Heart right ventricle (tissue), 16 donors: Measurements from ENCODE around the gene AFF2. TPM values are rescaled to one million over a fixed set of nuclear protein-coding genes. Genes with fewer than 3 reads are reported as not detected.

Experiments used
- ATAC-seq, 8 donors: fragments of 200-7000 bp; cut with Tn5 transposase; one replicate each; pipeline ENCODE4 v1.9.1; 2020; ENCODE audit warnings: mild to moderate bottlenecking in 8 of 8, moderate library complexity in 8 of 8, moderate number of reproducible peaks in 1 of 8
- DNase-seq, 2 donors: peaks; one replicate each; pipeline ENCODE4 v3.0.0-alpha.2; 2020
- H3K27ac ChIP-seq, 10 donors: fragments of 200-600 bp; sonication (generic) in 2 of 10; one replicate each; pipeline versions ENCODE4 v1.5.0 to v1.8.0; 2020 to 2022; ENCODE audit warnings: mild to moderate bottlenecking in 3 of 10
- H3K27me3 ChIP-seq, 7 donors: fragments of 200-600 bp; one replicate each; pipeline ENCODE4 v1.8.0; 2021 to 2022; ENCODE audit warnings: mild to moderate bottlenecking in 2 of 7
- H3K36me3 ChIP-seq, 9 donors: fragments of 200-600 bp; sonication (generic) in 1 of 9; one replicate each; pipeline versions ENCODE4 v1.5.0 to v1.8.0; 2020 to 2022; ENCODE audit warnings: mild to moderate bottlenecking in 2 of 9
- H3K4me1 ChIP-seq, 9 donors: fragments of 200-600 bp; sonication (generic) in 1 of 9; one replicate each; pipeline versions ENCODE4 v1.5.0 to v1.8.0; 2020 to 2022; ENCODE audit warnings: mild to moderate bottlenecking in 4 of 9
- H3K4me3 ChIP-seq, 10 donors: fragments of 200-600 bp; sonication (generic) in 2 of 10; one replicate each; pipeline versions ENCODE4 v1.5.0 to v1.8.0; 2020 to 2022; ENCODE audit warnings: mild to moderate bottlenecking in 7 of 10, moderate library complexity in 2 of 10
- H3K9me3 ChIP-seq, 11 donors: fragments of 200-600 bp in 10 of 11; sonication (generic) in 2 of 11; one replicate each; pipeline versions ENCODE4 v1.5.0 to v1.8.0; 2013 to 2022; ENCODE audit warnings: mild to moderate bottlenecking in 2 of 11, control low read depth in 1 of 11, moderate library complexity in 1 of 11
- CTCF ChIP-seq, 9 donors: fragments of 200-600 bp; sonication (generic) in 2 of 9; IDR thresholded peaks; one replicate each; pipeline versions ENCODE4 v1.5.0 to v1.8.0; 2021 to 2022; ENCODE audit warnings: antibody characterized with exemption in 9 of 9, mild to moderate bottlenecking in 5 of 9, moderate library complexity in 1 of 9
- WGBS, 2 donors: extraction: QIAGEN DNeasy Blood & Tissue Kit; methylation state at CpG; one replicate each; pipeline ENCODE4 v1.1.7; 2013; ENCODE audit warnings: inconsistent platforms in 1 of 2; 5-methylcytosine and 5-hydroxymethylcytosine counted together
- intact Hi-C, 10 donors: fragments of 100-400 bp; cut with DNase I; formaldehyde crosslinking; loops; one replicate each; pipeline versions ENCODE4 v1.11.1 to v1.14.2; 2022
- polyA plus RNA-seq, 2 donors: library from polyadenylated mRNA; stranded (reverse); fragments of 200-250 nt; gene quantifications; one replicate each; pipeline ENCODE4 v1.2.3, GENCODE V29; 2013
- total RNA-seq, 10 donors: library from RNA; stranded (reverse); fragmentation: NEBNext Ultra II Directional in 3 of 10; extraction: Animal tissue kit (Norgen Biotek cat#: 25700) in 3 of 10; gene quantifications; one replicate each; pipeline versions ENCODE4 v1.2.1 to v1.2.4, GENCODE V29; 2021 to 2023
- donor health status: Arrhythmogenic right ventricular cardiomyopathy.
- donor health status: ischemic (EF 13 %, LVEDD 7.1; RV severe dilation, severe dysfunction).
- donor health status: healthy with polysubstance abuse.
- donor health status: DM: no; HTN: yes; CAD: no.
- donor health status: DM: no; HTN: no; CAD: no.
- donor health status: ischemic (EF 25% LVEDD 6.9; RV normal size, moderate dysfunction).
- donor health status: ischemic (EF 25% LVEDD 5.7; RV mildly dilated, moderate dysfunction).
- donor health status: healthy.
- donor health status: DM: yes; HTN: yes; CAD: no.
- donor health status: Ischemic cardiomyopathy.
- donor health status: ischemic (EF 35%, LVEDD 5.7; RV mildly dilated, moderate dysfunction).
- donor health status: nonischemic (EF 11% LVEDD 7.7; RV severe dilation, severe dysfunction).
- donor health status: DM: yes; HTN: yes; CAD: no.
- donor health status: PGD.
- donor health status: ischemic (EF 29% LVEDD 5.4; RV normal size, mild dysfunction).
- donor health status: nonischemic (EF 23%, LVEDD 6.1; RV moderate dilation, normal function).

Gene AFF2
- total and polyA plus RNA-seq, 12 donors = 0.01 to 0.59 (median 0.20) TPM; not detected in 2

- Histone ChIP-seq H3K4me1 (no peaks in the 10 kb centered on the region), H3K9me3 (no peaks in the 10 kb centered on the region), H3K4me3 (no peak overlapping the region), H3K27ac (no peak overlapping the region), H3K27me3 (no peaks in the 10 kb centered on the region), H3K36me3 (no peaks in the 10 kb centered on the region)
- WGBS, 2 donors = 62 to 82% methylated on average over 3 of the region's 3 CpGs
- no peak for TF ChIP-seq CTCF (IDR thresholded peaks at IDR 0.05)
- ATAC-seq (no peak), DNase-seq (no peak)
- intact Hi-C loops = no loop called here
These were observed 143.0 kb downstream of the AFF2 start for GRCh38 chrX:148643460-148643859.

GRCh38 chrX:148647651-148648050 is 147.2 kb downstream of the AFF2 start:
- no peak overlapping the region for H3K4me3 ChIP-seq

GRCh38 chrX:148649145-148649795 is 148.9 kb downstream of the AFF2 start:
- no peak for ATAC-seq
- no peak overlapping the region for H3K27ac ChIP-seq
- no peaks in the 10 kb centered on the region for H3K9me3 ChIP-seq
- no peaks in the 10 kb centered on the region for H3K4me1 ChIP-seq
- no peaks in the 10 kb centered on the region for H3K27me3 ChIP-seq
- intact Hi-C loops = no loop called here
- no peak for DNase-seq
- WGBS, 2 donors = 23 to 27% methylated on average over 8 of the region's 8 CpGs
- no peak overlapping the region for H3K4me3 ChIP-seq
- no peaks in the 10 kb centered on the region for H3K36me3 ChIP-seq
- no peak for TF ChIP-seq CTCF (IDR thresholded peaks at IDR 0.05)

More at GRCh38 chrX:148647651-148648050, 147.2 kb downstream of the AFF2 start:
- no peak for TF ChIP-seq CTCF (IDR thresholded peaks at IDR 0.05)
- no peaks in the 10 kb centered on the region for H3K27me3 ChIP-seq
- WGBS, 2 donors = 85 to 92% methylated on average over 4 of the region's 4 CpGs
- no peaks in the 10 kb centered on the region for H3K4me1 ChIP-seq
- DNase-seq (no peak), ATAC-seq (no peak)
- H3K36me3 ChIP-seq = no peaks in the 10 kb centered on the region
- no peak overlapping the region for H3K27ac ChIP-seq
- no peaks in the 10 kb centered on the region for H3K9me3 ChIP-seq
- intact Hi-C loops = no loop called here

GRCh38 chrX:148658115-148658730 is 157.8 kb downstream of the AFF2 start:
- WGBS, 2 donors = 75 to 86% methylated on average over 4 of the region's 4 CpGs
- no peak for ATAC-seq
- Histone ChIP-seq H3K4me1 (no peaks in the 10 kb centered on the region), H3K4me3 (no peak overlapping the region), H3K27me3 (no peaks in the 10 kb centered on the region), H3K9me3 (no peaks in the 10 kb centered on the region), H3K36me3 (no peaks in the 10 kb centered on the region), H3K27ac (no peak overlapping the region)
- no peak for DNase-seq
- intact Hi-C loops = no loop called here
- no peak for TF ChIP-seq CTCF (IDR thresholded peaks at IDR 0.05)
